Thyroid gland (tissue), 4 donors: ENCODE data around the gene BRDT.

ENCODE experiments used
- POLR2A ChIP-seq, 2 donors: fragments of 450-650 bp; IDR thresholded peaks; one replicate each; pipeline ENCODE4 v1.6.1; 2017; ENCODE audit warnings: antibody characterized with exemption in 2 of 2, mild to moderate bottlenecking in 2 of 2, moderate library complexity in 1 of 2
- TF ChIP-seq, protein P1 (sequence below), 6 experiments: fragments of 200-600 bp in 3 of 6; fragments of 450-650 bp in 3 of 6; sonication (generic) in 3 of 6; IDR thresholded peaks; one replicate each; pipeline ENCODE4 v1.5.1; 2016 to 2019; ENCODE audit warnings: antibody characterized with exemption in 6 of 6, mild to moderate bottlenecking in 2 of 6, inconsistent platforms in 1 of 6, moderate library complexity in 1 of 6

DNA sequence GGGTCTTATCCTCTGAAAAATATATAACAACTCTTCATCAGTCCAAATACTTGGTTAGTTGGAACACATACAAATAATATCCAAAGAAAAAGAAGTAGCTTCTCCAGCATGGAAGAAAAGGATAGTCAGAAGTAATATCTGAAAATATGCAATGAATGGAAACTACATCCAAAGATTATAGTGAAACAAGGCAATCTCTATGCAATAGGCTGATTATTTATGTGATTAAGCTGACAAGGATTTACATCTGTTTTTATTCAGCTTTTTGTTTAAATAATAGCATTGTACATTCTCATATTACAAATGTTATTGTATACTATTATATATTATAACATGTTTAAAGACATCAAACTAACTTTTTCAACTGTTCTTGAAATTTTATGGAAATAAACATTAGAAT, 48.0 kb upstream of the BRDT start:
- TF ChIP-seq, protein P1, sequence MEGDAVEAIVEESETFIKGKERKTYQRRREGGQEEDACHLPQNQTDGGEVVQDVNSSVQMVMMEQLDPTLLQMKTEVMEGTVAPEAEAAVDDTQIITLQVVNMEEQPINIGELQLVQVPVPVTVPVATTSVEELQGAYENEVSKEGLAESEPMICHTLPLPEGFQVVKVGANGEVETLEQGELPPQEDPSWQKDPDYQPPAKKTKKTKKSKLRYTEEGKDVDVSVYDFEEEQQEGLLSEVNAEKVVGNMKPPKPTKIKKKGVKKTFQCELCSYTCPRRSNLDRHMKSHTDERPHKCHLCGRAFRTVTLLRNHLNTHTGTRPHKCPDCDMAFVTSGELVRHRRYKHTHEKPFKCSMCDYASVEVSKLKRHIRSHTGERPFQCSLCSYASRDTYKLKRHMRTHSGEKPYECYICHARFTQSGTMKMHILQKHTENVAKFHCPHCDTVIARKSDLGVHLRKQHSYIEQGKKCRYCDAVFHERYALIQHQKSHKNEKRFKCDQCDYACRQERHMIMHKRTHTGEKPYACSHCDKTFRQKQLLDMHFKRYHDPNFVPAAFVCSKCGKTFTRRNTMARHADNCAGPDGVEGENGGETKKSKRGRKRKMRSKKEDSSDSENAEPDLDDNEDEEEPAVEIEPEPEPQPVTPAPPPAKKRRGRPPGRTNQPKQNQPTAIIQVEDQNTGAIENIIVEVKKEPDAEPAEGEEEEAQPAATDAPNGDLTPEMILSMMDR (IDR thresholded peaks at IDR 0.05) = no peak
- TF ChIP-seq POLR2A (IDR thresholded peaks at IDR 0.05) = no peak
